HepG2 (cell line): ENCODE measurements around the gene NECTIN2. TPM values are rescaled to one million over a fixed set of nuclear protein-coding genes. Genes with fewer than 3 reads are reported as not detected.

Experiments
- AGO1 ChIP-seq: fragments of 200-400 bp; formaldehyde crosslinking; IDR thresholded peaks from 2 replicates; pipeline ENCODE4 v1.6.1; 2017; ENCODE audit warnings: mild to moderate bottlenecking, low read depth, low read length, moderate library complexity; ENCODE audit not compliant: poor library complexity, severe bottlenecking
- CCAR2 ChIP-seq: fragments of 200-400 bp; formaldehyde crosslinking; optimal IDR thresholded peaks from 2 replicates; pipeline ENCODE3; 2018; ENCODE audit warnings: low read depth, mild to moderate bottlenecking, low read length, moderate library complexity
- HMG20A ChIP-seq: IDR thresholded peaks from 2 replicates; pipeline ENCODE4 v1.6.1; 2016; ENCODE audit warnings: borderline replicate concordance
- HNF4G ChIP-seq, 2 experiments: sonication (generic) in 1 of 2; formaldehyde crosslinking in 1 of 2; IDR thresholded peaks; 2 replicates each; pipeline versions ENCODE4 v1.4.0 to v1.6.1; 2011 to 2020; ENCODE audit warnings: borderline replicate concordance in 2 of 2, low read depth in 2 of 2, mild to moderate bottlenecking in 2 of 2, low read length in 1 of 2, missing genetic modification reagents in 1 of 2, moderate library complexity in 1 of 2
- KDM1A ChIP-seq: IDR thresholded peaks from 2 replicates; pipeline ENCODE4 v1.6.1; 2016; ENCODE audit warnings: missing compliant biosample characterization
- STAT5B ChIP-seq: sonication (generic); formaldehyde crosslinking; IDR thresholded peaks from 2 replicates; pipeline ENCODE4 v1.4.0; 2020; ENCODE audit warnings: missing genetic modification reagents
- SUZ12 ChIP-seq: fragments of 150-350 bp; IDR thresholded peaks from 2 replicates; pipeline ENCODE4 v1.6.1; 2014; ENCODE audit warnings: low read depth, low read length
- ZFP1 ChIP-seq: IDR thresholded peaks from 2 replicates; pipeline ENCODE4 v1.6.1; 2016
- ZNF207 ChIP-seq: fragments of 450-650 bp; IDR thresholded peaks from 2 replicates; pipeline ENCODE4 v1.6.1; 2016; ENCODE audit warnings: antibody characterized with exemption, borderline replicate concordance
- ZNF234 ChIP-seq: sonication (generic); formaldehyde crosslinking; conservative IDR thresholded peaks from 2 replicates; pipeline ENCODE4 v1.5.1; 2020; ENCODE audit warnings: mild to moderate bottlenecking, missing genetic modification reagents
- ZNF512B ChIP-seq: sonication (generic); formaldehyde crosslinking; IDR thresholded peaks from 2 replicates; pipeline ENCODE4 v1.5.1; 2020; ENCODE audit warnings: missing genetic modification reagents, mild to moderate bottlenecking, borderline replicate concordance
- ZNF562 ChIP-seq: sonication (generic); formaldehyde crosslinking; IDR thresholded peaks from 2 replicates; pipeline ENCODE4 v1.8.0; 2022; ENCODE audit warnings: missing genetic modification reagents, borderline replicate concordance
- ZNF788 ChIP-seq: sonication (generic); formaldehyde crosslinking; IDR thresholded peaks from 2 replicates; pipeline ENCODE4 v1.5.0; 2020; ENCODE audit warnings: mild to moderate bottlenecking, missing genetic modification reagents, borderline replicate concordance
- polyA plus RNA-seq, 8 experiments: library from polyadenylated mRNA; depleted of rRNA in 3 of 8; stranded (reverse) in 7 of 8; unstranded in 1 of 8; fragments of >200 nt; fragmentation: Illumina TruSeq in 4 of 8; extraction: Trizol in 4 of 8; gene quantifications; 2 replicates each; pipeline versions ENCODE4 v1.2.1 to v1.2.3, GENCODE V29; 2011 to 2016; ENCODE audit warnings: low read depth in 4 of 8, missing spikeins in 1 of 8, mixed read lengths in 1 of 8; ENCODE audit not compliant: insufficient read depth in 1 of 8
- total RNA-seq, 5 experiments: library from RNA; depleted of rRNA; stranded (reverse); fragments of >200 nt; fragmentation: Illumina TruSeq; extraction: Trizol; gene quantifications; 2 replicates each; pipeline ENCODE4 v1.2.3, GENCODE V29; 2016; ENCODE audit warnings: low read depth in 1 of 5
- TF ChIP-seq, protein P1 (sequence below): sonication (generic); formaldehyde crosslinking; IDR thresholded peaks from 2 replicates; pipeline ENCODE4 v1.4.0; 2020; ENCODE audit warnings: missing genetic modification reagents
- TF ChIP-seq, protein P2 (sequence below): sonication (generic); formaldehyde crosslinking; IDR thresholded peaks from 2 replicates; pipeline ENCODE4 v1.4.0; 2020; ENCODE audit warnings: missing genetic modification reagents, borderline replicate concordance
- TF ChIP-seq, protein P3 (sequence below): sonication (generic); formaldehyde crosslinking; IDR thresholded peaks from 2 replicates; pipeline ENCODE4 v1.4.0; 2020; ENCODE audit warnings: missing genetic modification reagents; ENCODE audit errors: not compliant biosample characterization
- TF ChIP-seq, protein P4 (sequence below): sonication (generic); formaldehyde crosslinking; IDR thresholded peaks from 2 replicates; pipeline ENCODE4 v1.8.0; 2022; ENCODE audit warnings: missing genetic modification reagents, mild to moderate bottlenecking, borderline replicate concordance

Gene NECTIN2
- total and polyA plus RNA-seq, 2 of the 13 experiments (the other 11 are each of a cell fraction or from before 2014, with no cell fraction given), result 75.4 to 114 TPM

DNA sequence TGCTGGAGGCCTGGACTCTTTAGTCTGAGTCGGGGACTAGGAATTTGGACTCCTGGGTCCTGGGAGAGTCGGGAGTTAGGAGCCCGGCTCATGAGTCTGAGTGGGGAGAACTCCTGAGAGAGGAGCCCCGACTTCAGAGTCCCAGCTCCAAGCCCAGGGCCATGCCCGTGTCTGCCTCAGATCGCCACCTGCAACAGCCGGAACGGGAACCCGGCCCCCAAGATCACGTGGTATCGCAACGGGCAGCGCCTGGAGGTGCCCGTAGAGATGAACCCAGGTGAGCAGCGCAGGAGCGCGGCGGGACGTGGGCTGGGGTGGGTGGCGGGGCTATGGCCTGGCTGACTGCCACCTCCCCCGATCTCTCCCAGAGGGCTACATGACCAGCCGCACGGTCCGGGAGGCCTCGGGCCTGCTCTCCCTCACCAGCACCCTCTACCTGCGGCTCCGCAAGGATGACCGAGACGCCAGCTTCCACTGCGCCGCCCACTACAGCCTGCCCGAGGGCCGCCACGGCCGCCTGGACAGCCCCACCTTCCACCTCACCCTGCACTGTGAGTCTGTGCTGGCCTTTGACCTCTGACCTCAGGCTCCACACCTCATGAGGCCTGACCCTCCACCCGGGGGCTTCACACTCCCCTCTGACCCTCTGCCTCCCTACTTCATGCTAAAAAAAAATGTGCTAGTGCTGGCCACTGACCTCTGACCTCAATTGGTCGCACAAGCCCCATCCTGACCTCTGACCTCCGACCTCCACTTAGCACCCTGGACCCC lies 32.8 kb upstream of the NECTIN2 start (continued):
- TF ChIP-seq SUZ12, result no peak
- no peak for TF ChIP-seq CCAR2
- TF ChIP-seq ZNF207, result no peak
- no peak for TF ChIP-seq STAT5B (CRISPR knock-in tag)
- no peak for TF ChIP-seq AGO1
- TF ChIP-seq HMG20A (CRISPR knock-in tag), result no peak
- TF ChIP-seq, protein P1, sequence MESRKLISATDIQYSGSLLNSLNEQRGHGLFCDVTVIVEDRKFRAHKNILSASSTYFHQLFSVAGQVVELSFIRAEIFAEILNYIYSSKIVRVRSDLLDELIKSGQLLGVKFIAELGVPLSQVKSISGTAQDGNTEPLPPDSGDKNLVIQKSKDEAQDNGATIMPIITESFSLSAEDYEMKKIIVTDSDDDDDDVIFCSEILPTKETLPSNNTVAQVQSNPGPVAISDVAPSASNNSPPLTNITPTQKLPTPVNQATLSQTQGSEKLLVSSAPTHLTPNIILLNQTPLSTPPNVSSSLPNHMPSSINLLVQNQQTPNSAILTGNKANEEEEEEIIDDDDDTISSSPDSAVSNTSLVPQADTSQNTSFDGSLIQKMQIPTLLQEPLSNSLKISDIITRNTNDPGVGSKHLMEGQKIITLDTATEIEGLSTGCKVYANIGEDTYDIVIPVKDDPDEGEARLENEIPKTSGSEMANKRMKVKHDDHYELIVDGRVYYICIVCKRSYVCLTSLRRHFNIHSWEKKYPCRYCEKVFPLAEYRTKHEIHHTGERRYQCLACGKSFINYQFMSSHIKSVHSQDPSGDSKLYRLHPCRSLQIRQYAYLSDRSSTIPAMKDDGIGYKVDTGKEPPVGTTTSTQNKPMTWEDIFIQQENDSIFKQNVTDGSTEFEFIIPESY (CRISPR knock-in tag), result peak; percentile 73
- no peak for TF ChIP-seq ZNF234
- 0 out of 2 replicates have a peak, but pooled peaks have one; percentile 46 for TF ChIP-seq ZNF788 (CRISPR knock-in tag)
- TF ChIP-seq, protein P2, sequence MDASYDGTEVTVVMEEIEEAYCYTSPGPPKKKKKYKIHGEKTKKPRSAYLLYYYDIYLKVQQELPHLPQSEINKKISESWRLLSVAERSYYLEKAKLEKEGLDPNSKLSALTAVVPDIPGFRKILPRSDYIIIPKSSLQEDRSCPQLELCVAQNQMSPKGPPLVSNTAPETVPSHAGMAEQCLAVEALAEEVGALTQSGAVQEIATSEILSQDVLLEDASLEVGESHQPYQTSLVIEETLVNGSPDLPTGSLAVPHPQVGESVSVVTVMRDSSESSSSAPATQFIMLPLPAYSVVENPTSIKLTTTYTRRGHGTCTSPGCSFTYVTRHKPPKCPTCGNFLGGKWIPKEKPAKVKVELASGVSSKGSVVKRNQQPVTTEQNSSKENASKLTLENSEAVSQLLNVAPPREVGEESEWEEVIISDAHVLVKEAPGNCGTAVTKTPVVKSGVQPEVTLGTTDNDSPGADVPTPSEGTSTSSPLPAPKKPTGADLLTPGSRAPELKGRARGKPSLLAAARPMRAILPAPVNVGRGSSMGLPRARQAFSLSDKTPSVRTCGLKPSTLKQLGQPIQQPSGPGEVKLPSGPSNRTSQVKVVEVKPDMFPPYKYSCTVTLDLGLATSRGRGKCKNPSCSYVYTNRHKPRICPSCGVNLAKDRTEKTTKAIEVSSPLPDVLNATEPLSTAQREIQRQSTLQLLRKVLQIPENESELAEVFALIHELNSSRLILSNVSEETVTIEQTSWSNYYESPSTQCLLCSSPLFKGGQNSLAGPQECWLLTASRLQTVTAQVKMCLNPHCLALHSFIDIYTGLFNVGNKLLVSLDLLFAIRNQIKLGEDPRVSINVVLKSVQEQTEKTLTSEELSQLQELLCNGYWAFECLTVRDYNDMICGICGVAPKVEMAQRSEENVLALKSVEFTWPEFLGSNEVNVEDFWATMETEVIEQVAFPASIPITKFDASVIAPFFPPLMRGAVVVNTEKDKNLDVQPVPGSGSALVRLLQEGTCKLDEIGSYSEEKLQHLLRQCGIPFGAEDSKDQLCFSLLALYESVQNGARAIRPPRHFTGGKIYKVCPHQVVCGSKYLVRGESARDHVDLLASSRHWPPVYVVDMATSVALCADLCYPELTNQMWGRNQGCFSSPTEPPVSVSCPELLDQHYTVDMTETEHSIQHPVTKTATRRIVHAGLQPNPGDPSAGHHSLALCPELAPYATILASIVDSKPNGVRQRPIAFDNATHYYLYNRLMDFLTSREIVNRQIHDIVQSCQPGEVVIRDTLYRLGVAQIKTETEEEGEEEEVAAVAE (CRISPR knock-in tag), result no peak
- no peak for TF ChIP-seq ZFP1
- TF ChIP-seq, protein P3, sequence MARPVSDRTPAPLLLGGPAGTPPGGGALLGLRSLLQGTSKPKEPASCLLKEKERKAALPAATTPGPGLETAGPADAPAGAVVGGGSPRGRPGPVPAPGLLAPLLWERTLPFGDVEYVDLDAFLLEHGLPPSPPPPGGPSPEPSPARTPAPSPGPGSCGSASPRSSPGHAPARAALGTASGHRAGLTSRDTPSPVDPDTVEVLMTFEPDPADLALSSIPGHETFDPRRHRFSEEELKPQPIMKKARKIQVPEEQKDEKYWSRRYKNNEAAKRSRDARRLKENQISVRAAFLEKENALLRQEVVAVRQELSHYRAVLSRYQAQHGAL, result no peak
- no peak for TF ChIP-seq KDM1A
- TF ChIP-seq ZNF562 (CRISPR knock-in tag), result no peak
- 0 out of 2 replicates have a peak, but pooled peaks have one; percentile 18 for TF ChIP-seq HNF4G (IDR thresholded peaks at IDR 0.05; ENCODE audit: borderline replicate concordance, low read depth, low read length)
- TF ChIP-seq HNF4G (CRISPR knock-in tag; IDR thresholded peaks at IDR 0.05; ENCODE audit: borderline replicate concordance, low read depth), result no peak
- TF ChIP-seq, protein P4, sequence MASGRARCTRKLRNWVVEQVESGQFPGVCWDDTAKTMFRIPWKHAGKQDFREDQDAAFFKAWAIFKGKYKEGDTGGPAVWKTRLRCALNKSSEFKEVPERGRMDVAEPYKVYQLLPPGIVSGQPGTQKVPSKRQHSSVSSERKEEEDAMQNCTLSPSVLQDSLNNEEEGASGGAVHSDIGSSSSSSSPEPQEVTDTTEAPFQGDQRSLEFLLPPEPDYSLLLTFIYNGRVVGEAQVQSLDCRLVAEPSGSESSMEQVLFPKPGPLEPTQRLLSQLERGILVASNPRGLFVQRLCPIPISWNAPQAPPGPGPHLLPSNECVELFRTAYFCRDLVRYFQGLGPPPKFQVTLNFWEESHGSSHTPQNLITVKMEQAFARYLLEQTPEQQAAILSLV, result no peak
- TF ChIP-seq ZNF512B (CRISPR knock-in tag), result no peak
